ENCODE results near the gene HSPA1L. TPM values are rescaled to one million over a fixed set of nuclear protein-coding genes. Genes with fewer than 3 reads are reported as not detected.
"Not testable (repeated sequence)": the region's sequence is repeated elsewhere in the genome, so short reads cannot be mapped to it uniquely, and the experiment has no call there.

HSPA1L gene
- 1 to 10 TPM; 2.9 to 3.1 TPM for total RNA-seq

GRCh38 chr6:31815025-31815838 lies at the start of gene HSPA1L, which contains the start of gene HSPA1A:
TSS of gene HSPA1L (minus strand) at chr6:31815283. CDS start at chr6:31811972, 3,311 bp downstream.
TSS of gene HSPA1A (plus strand) at chr6:31815543. CDS start at chr6:31815757, 214 bp downstream.
- Mint-ChIP-seq H3K4me3 (peak within 1 kb of the TSS; percentile 97 to 99), H3K4me1 (ENCODE audit: low read depth) (peaks cover 43% of the 10 kb centered on the region), H3K36me3 (ENCODE audit: insufficient read depth in 2 of 2) (peaks cover 0 to 1% of the 10 kb centered on the region in 2 donors), H3K9me3 (no peaks in the 10 kb centered on the region), H3K27ac (peak within 1 kb of the TSS; percentile 100), H3K27me3 (ENCODE audit: low read depth) (no peaks in the 10 kb centered on the region)
- DNase-seq: peak; percentile 63 to 70
- peak; percentile 16 to 19 for ATAC-seq (replicated peaks in 1 of 2)

GRCh38 chr6:31864818-31865204 lies 49.7 kb upstream of the HSPA1L start:
- DNase-seq (no peak), ATAC-seq (replicated peaks in 1 of 2) (no peak)
- Mint-ChIP-seq H3K27ac (no peak overlapping the region), H3K4me3 (peak overlapping the region in 1 of 2 donors; percentile 99), H3K4me1 (ENCODE audit: low read depth) (peaks cover 29% of the 10 kb centered on the region), H3K9me3 (no peaks in the 10 kb centered on the region), H3K36me3 (ENCODE audit: insufficient read depth in 2 of 2) (peaks cover 0 to 2% of the 10 kb centered on the region in 2 donors), H3K27me3 (ENCODE audit: low read depth) (no peaks in the 10 kb centered on the region)

- Mint-ChIP-seq H3K4me3 (peak overlapping the region; percentile 99), H3K4me1 (ENCODE audit: low read depth) (peaks cover 34% of the 10 kb centered on the region), H3K27ac (peak overlapping the region; percentile 96)
- not testable (repeated sequence) for H3K9me3 Mint-ChIP-seq; ATAC-seq (replicated peaks in 1 of 2); DNase-seq; H3K27me3 Mint-ChIP-seq (ENCODE audit: low read depth); H3K36me3 Mint-ChIP-seq (ENCODE audit: insufficient read depth in 2 of 2)
Observed at GRCh38 chr6:31864123-31864562, 49.1 kb upstream of the HSPA1L start.

GRCh38 chr6:31862344-31863235 lies 47.5 kb upstream of the HSPA1L start, which contains the start of gene NEU1:
TSS of gene NEU1 (minus strand) at chr6:31862821. CDS start at chr6:31862776, 45 bp downstream.
- Mint-ChIP-seq H3K36me3 (ENCODE audit: insufficient read depth in 2 of 2) (peaks cover 0 to 3% of the 10 kb centered on the region in 2 donors), H3K27ac (peak within 1 kb of the TSS; percentile 96), H3K4me3 (peak within 1 kb of the TSS; percentile 99), H3K4me1 (ENCODE audit: low read depth) (peaks cover 34% of the 10 kb centered on the region), H3K9me3 (no peaks in the 10 kb centered on the region), H3K27me3 (ENCODE audit: low read depth) (no peaks in the 10 kb centered on the region)
- DNase-seq (peak; percentile 98 to 100), ATAC-seq (replicated peaks in 1 of 2) (peak; percentile 95)

GRCh38 chr6:31861919-31862343 lies 46.8 kb upstream of the HSPA1L start:
- Mint-ChIP-seq H3K27me3 (ENCODE audit: low read depth) (no peaks in the 10 kb centered on the region), H3K36me3 (ENCODE audit: insufficient read depth in 2 of 2) (peaks cover 0 to 4% of the 10 kb centered on the region in 2 donors), H3K27ac (peak overlapping the region; percentile 96), H3K4me3 (peak overlapping the region; percentile 99), H3K9me3 (no peaks in the 10 kb centered on the region), H3K4me1 (ENCODE audit: low read depth) (peaks cover 34% of the 10 kb centered on the region)
- no peak for DNase-seq
- no peak for ATAC-seq (replicated peaks in 1 of 2)

GRCh38 chr6:31861150-31861549 lies 46.1 kb upstream of the HSPA1L start:
- ATAC-seq (replicated peaks in 1 of 2) (no peak), DNase-seq (no peak)
- no peaks in the 10 kb centered on the region for H3K9me3 Mint-ChIP-seq
- peaks cover 0 to 4% of the 10 kb centered on the region in 2 donors for H3K36me3 Mint-ChIP-seq (ENCODE audit: insufficient read depth in 2 of 2)
- H3K27me3 Mint-ChIP-seq (ENCODE audit: low read depth): no peaks in the 10 kb centered on the region
- no peak overlapping the region for H3K27ac Mint-ChIP-seq
- peak overlapping the region in 1 of 2 donors; percentile 99 for H3K4me3 Mint-ChIP-seq
- H3K4me1 Mint-ChIP-seq (ENCODE audit: low read depth): peaks cover 34% of the 10 kb centered on the region

GRCh38 chr6:31860349-31860748 lies 45.3 kb upstream of the HSPA1L start:
- H3K4me3 Mint-ChIP-seq: no peak overlapping the region
- no peak overlapping the region for H3K27ac Mint-ChIP-seq
- no peaks in the 10 kb centered on the region for H3K27me3 Mint-ChIP-seq (ENCODE audit: low read depth)
- H3K9me3 Mint-ChIP-seq: no peaks in the 10 kb centered on the region
- H3K36me3 Mint-ChIP-seq (ENCODE audit: insufficient read depth in 2 of 2): peaks cover 0 to 4% of the 10 kb centered on the region in 2 donors
- DNase-seq (no peak), ATAC-seq (replicated peaks in 1 of 2) (no peak)
- H3K4me1 Mint-ChIP-seq (ENCODE audit: low read depth): peaks cover 34% of the 10 kb centered on the region

- ATAC-seq (replicated peaks in 1 of 2): no peak
- no peak for DNase-seq
- peak overlapping the region in 1 of 2 donors; percentile 42 for H3K4me3 Mint-ChIP-seq
- H3K36me3 Mint-ChIP-seq (ENCODE audit: insufficient read depth in 2 of 2): peaks cover 0 to 4% of the 10 kb centered on the region in 2 donors
- no peaks in the 10 kb centered on the region for H3K9me3 Mint-ChIP-seq
- H3K4me1 Mint-ChIP-seq (ENCODE audit: low read depth): peaks cover 34% of the 10 kb centered on the region
- no peak overlapping the region for H3K27ac Mint-ChIP-seq
- no peaks in the 10 kb centered on the region for H3K27me3 Mint-ChIP-seq (ENCODE audit: low read depth)
Observed at GRCh38 chr6:31859923-31860322, 44.8 kb upstream of the HSPA1L start.

- Mint-ChIP-seq H3K4me1 (ENCODE audit: low read depth) (peaks cover 28% of the 10 kb centered on the region), H3K27ac (no peak overlapping the region), H3K9me3 (no peaks in the 10 kb centered on the region), H3K27me3 (ENCODE audit: low read depth) (no peaks in the 10 kb centered on the region), H3K4me3 (no peak overlapping the region), H3K36me3 (ENCODE audit: insufficient read depth in 2 of 2) (peaks cover 0 to 4% of the 10 kb centered on the region in 2 donors)
- DNase-seq (no peak), ATAC-seq (replicated peaks in 1 of 2) (no peak)
Observed at GRCh38 chr6:31858707-31859106, 43.6 kb upstream of the HSPA1L start.

GRCh38 chr6:31857774-31858173 lies 42.7 kb upstream of the HSPA1L start:
- H3K9me3 Mint-ChIP-seq; DNase-seq; H3K27me3 Mint-ChIP-seq (ENCODE audit: low read depth); H3K4me3 Mint-ChIP-seq; H3K27ac Mint-ChIP-seq; ATAC-seq (replicated peaks in 1 of 2); H3K36me3 Mint-ChIP-seq (ENCODE audit: insufficient read depth in 2 of 2): not testable (repeated sequence)
- H3K4me1 Mint-ChIP-seq (ENCODE audit: low read depth): peaks cover 24% of the 10 kb centered on the region

GRCh38 chr6:31851980-31852718 lies 37.1 kb upstream of the HSPA1L start:
- not testable (repeated sequence) for ATAC-seq (replicated peaks in 1 of 2); H3K9me3 Mint-ChIP-seq; H3K4me3 Mint-ChIP-seq; DNase-seq; H3K27ac Mint-ChIP-seq; H3K4me1 Mint-ChIP-seq (ENCODE audit: low read depth); H3K36me3 Mint-ChIP-seq (ENCODE audit: insufficient read depth in 2 of 2); H3K27me3 Mint-ChIP-seq (ENCODE audit: low read depth)

- no peaks in the 10 kb centered on the region for H3K36me3 Mint-ChIP-seq (ENCODE audit: insufficient read depth in 2 of 2)
Observed at GRCh38 chr6:31851485-31851832, 36.4 kb upstream of the HSPA1L start.

More at GRCh38 chr6:31851485-31851832, 36.4 kb upstream of the HSPA1L start:
- H3K9me3 Mint-ChIP-seq: no peaks in the 10 kb centered on the region
- no peak overlapping the region for H3K4me3 Mint-ChIP-seq
- no peak for ATAC-seq (replicated peaks in 1 of 2)
- H3K27ac Mint-ChIP-seq: no peak overlapping the region
- no peaks in the 10 kb centered on the region for H3K4me1 Mint-ChIP-seq (ENCODE audit: low read depth)
- no peaks in the 10 kb centered on the region for H3K27me3 Mint-ChIP-seq (ENCODE audit: low read depth)
- DNase-seq: no peak

Data from activated T-cell treated with anti-CD3 and anti-CD28 coated beads, Interleukin-2, amount 50 U/mL, for 72 hours (primary cell).